ENCODE measurements around the gene CADM1. TPM values are rescaled to one million over a fixed set of nuclear protein-coding genes. Genes with fewer than 3 reads are reported as not detected.

CADM1 gene
- total RNA-seq, 4 donors from 2014 or later, result 17.1 to 49.8 (median 30.7) TPM

DNA sequence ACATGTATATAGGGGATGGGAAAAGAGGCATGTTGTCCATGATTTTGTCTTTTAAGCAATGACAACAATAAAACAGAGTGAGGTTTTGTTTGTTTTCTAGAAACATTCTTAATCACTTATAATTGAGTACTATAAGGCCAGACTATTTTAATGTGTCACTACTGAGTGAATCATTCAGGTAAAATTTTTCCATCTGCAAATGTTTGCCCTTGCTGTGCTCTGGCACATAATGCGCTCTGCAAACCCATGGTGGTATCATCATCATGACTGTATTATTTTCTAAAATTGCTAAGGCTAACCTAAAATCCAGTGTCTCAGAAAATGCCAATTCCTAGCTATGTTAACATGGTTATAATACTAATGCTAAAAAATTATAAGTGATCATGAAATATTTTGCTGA lies 261.2 kb downstream of the CADM1 start:
- H3K36me3 ChIP-seq, result peaks cover 0 to 6% (median 0%) of the 10 kb centered on the region in 3 donors
- DNase-seq (ENCODE audit: low spot score in 2 of 2), result no peak

GRCh38 chr11:115241899-115242298 lies 262.3 kb downstream of the CADM1 start:
- DNase-seq (ENCODE audit: low spot score in 2 of 2), result no peak
- Histone ChIP-seq H3K27ac (peak overlapping the region in 1 of 4 donors; percentile 80), H3K27me3 (no peaks in the 10 kb centered on the region), H3K4me1 (peaks cover 0 to 31% (median 6%) of the 10 kb centered on the region in 4 donors), H3K36me3 (peaks cover 0 to 6% (median 0%) of the 10 kb centered on the region in 3 donors), H3K4me3 (no peak overlapping the region), H3K9me3 (no peaks in the 10 kb centered on the region)
- no peak for TF ChIP-seq EP300 (IDR thresholded peaks at IDR 0.05)
- TF ChIP-seq, protein P1, sequence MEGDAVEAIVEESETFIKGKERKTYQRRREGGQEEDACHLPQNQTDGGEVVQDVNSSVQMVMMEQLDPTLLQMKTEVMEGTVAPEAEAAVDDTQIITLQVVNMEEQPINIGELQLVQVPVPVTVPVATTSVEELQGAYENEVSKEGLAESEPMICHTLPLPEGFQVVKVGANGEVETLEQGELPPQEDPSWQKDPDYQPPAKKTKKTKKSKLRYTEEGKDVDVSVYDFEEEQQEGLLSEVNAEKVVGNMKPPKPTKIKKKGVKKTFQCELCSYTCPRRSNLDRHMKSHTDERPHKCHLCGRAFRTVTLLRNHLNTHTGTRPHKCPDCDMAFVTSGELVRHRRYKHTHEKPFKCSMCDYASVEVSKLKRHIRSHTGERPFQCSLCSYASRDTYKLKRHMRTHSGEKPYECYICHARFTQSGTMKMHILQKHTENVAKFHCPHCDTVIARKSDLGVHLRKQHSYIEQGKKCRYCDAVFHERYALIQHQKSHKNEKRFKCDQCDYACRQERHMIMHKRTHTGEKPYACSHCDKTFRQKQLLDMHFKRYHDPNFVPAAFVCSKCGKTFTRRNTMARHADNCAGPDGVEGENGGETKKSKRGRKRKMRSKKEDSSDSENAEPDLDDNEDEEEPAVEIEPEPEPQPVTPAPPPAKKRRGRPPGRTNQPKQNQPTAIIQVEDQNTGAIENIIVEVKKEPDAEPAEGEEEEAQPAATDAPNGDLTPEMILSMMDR (IDR thresholded peaks at IDR 0.05), result no peak
- TF ChIP-seq POLR2A (IDR thresholded peaks at IDR 0.05), result no peak
- 87 to 90% methylated on average over 4 of the region's 4 CpGs for WGBS, 2 donors

More for the DNA sequence above, 261.2 kb downstream of the CADM1 start:
- H3K27ac ChIP-seq, result peak overlapping the region in 2 of 4 donors; percentile 80 to 83
- TF ChIP-seq EP300 (IDR thresholded peaks at IDR 0.05) (no peak), POLR2A (IDR thresholded peaks at IDR 0.05) (no peak)
- TF ChIP-seq, protein P1 (IDR thresholded peaks at IDR 0.05), result no peak
- no peaks in the 10 kb centered on the region for H3K9me3 ChIP-seq
- H3K4me3 ChIP-seq, result no peak overlapping the region
- H3K4me1 ChIP-seq, result peaks cover 0 to 36% (median 6%) of the 10 kb centered on the region in 4 donors
- no peaks in the 10 kb centered on the region for H3K27me3 ChIP-seq
- 91 to 97% methylated on average over 1 of the region's 1 CpG for WGBS, 2 donors

GRCh38 chr11:115238791-115239190 lies 265.4 kb downstream of the CADM1 start:
- TF ChIP-seq EP300 (IDR thresholded peaks at IDR 0.05) (no peak), POLR2A (IDR thresholded peaks at IDR 0.05) (no peak)
- TF ChIP-seq, protein P1 (IDR thresholded peaks at IDR 0.05), result no peak
- Histone ChIP-seq H3K27ac (no peak overlapping the region), H3K36me3 (peaks cover 0 to 6% (median 0%) of the 10 kb centered on the region in 3 donors), H3K27me3 (no peaks in the 10 kb centered on the region), H3K4me3 (no peak overlapping the region), H3K9me3 (no peaks in the 10 kb centered on the region), H3K4me1 (peaks cover 0 to 17% (median 5%) of the 10 kb centered on the region in 4 donors)
- WGBS, 2 donors, result 88% methylated on average over 2 of the region's 2 CpGs
- no peak for DNase-seq (ENCODE audit: low spot score in 2 of 2)

GRCh38 chr11:115238086-115238485 lies 266.1 kb downstream of the CADM1 start:
- WGBS, 2 donors, result 75 to 87% methylated on average over 4 of the region's 4 CpGs
- Histone ChIP-seq H3K4me3 (no peak overlapping the region), H3K36me3 (peaks cover 0 to 6% (median 0%) of the 10 kb centered on the region in 3 donors), H3K27ac (no peak overlapping the region), H3K9me3 (no peaks in the 10 kb centered on the region), H3K4me1 (peaks cover 0 to 10% (median 3%) of the 10 kb centered on the region in 4 donors), H3K27me3 (no peaks in the 10 kb centered on the region)
- DNase-seq (ENCODE audit: low spot score in 2 of 2), result no peak
- no peak for TF ChIP-seq POLR2A (IDR thresholded peaks at IDR 0.05)
- TF ChIP-seq, protein P1 (IDR thresholded peaks at IDR 0.05), result no peak
- TF ChIP-seq EP300 (IDR thresholded peaks at IDR 0.05), result no peak

- Histone ChIP-seq H3K27ac (no peak overlapping the region), H3K27me3 (no peaks in the 10 kb centered on the region), H3K4me1 (peaks cover 0 to 5% (median 2%) of the 10 kb centered on the region in 4 donors), H3K36me3 (peaks cover 0 to 6% (median 0%) of the 10 kb centered on the region in 3 donors), H3K9me3 (no peaks in the 10 kb centered on the region), H3K4me3 (no peak overlapping the region)
- TF ChIP-seq POLR2A (IDR thresholded peaks at IDR 0.05) (no peak), EP300 (IDR thresholded peaks at IDR 0.05) (no peak)
- TF ChIP-seq, protein P1 (IDR thresholded peaks at IDR 0.05), result no peak
- DNase-seq (ENCODE audit: low spot score in 2 of 2), result no peak
- 88 to 90% methylated on average over 3 of the region's 3 CpGs for WGBS, 2 donors
Measured at GRCh38 chr11:115237578-115237977, 266.6 kb downstream of the CADM1 start.
